ENCODE data around the gene CNTNAP5.

The CNTNAP5 gene

DNA sequence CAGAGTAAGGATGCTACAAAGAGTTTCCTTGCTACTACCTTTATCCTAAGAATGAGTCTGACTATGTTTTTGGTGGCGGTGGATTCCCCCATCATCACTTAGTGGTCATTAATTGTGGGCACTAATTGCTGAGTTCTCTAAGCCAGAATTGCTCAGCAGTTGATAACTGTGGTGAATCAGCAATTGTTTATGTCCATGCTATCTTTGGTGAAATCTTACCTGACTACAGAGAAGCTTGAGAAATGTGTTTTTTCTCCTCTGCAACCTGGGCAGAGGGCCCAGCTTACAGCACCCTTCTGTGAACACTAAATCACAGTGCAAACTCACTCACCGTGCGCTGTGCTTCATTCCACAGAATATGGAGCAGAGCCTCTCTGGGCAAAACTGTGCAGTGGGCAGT is 683.6 kb downstream of the CNTNAP5 start:
- DNase-seq, result no peak

GRCh38 chr2:124713969-124714368 is 688.9 kb downstream of the CNTNAP5 start:
- DNase-seq, result no peak

GRCh38 chr2:124725187-124725586 is 700.1 kb downstream of the CNTNAP5 start:
- no peak for DNase-seq

- no peak for DNase-seq
Observed at GRCh38 chr2:124740636-124741035, 715.5 kb downstream of the CNTNAP5 start.

GRCh38 chr2:124753842-124754241 is 728.8 kb downstream of the CNTNAP5 start:
- DNase-seq, result no peak

DNA sequence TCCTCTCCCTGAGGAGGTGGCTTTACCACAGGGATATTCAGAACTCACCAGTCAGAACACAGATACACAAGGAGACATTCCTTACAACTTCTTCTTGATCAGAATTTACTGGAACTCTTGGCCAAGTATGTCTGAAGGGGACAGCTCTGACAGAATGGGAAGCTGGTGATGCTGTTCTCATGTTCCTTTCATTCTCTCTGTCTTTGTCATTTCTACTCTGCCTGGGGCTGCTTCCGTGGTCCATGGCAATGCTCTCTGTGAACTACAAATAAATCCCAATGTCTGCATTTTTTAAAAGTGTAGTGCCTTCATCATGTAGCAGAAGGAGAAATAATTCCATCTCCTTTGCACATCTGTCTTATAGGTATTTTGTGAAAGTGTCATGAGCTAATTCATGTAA is 730.3 kb downstream of the CNTNAP5 start:
- no peak for DNase-seq

GRCh38 chr2:124756048-124756447 is 731.0 kb downstream of the CNTNAP5 start:
- no peak for DNase-seq

GRCh38 chr2:124762388-124762787 is 737.3 kb downstream of the CNTNAP5 start:
- no peak for DNase-seq

DNA sequence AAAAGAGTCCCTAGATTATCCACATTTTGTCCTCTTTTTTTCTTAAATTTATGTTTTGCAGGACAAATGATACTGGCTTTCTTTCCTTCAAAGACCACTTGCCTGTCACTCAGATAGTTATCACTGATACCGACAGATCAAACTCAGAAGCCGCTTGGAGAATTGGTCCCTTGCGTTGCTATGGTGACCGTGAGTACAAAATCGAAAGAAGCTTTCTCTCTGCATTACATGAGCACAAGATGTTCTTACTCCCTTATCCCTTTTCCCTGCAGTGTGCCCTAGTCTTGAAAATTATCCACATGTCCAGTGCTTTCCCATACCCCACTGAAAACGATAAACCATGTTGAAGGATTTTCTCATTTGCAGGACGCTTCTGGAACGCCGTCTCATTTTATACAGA is 738.5 kb downstream of the CNTNAP5 start:
- DNase-seq, result no peak

GRCh38 chr2:124774781-124775180 is 749.7 kb downstream of the CNTNAP5 start:
- no peak for DNase-seq

- no peak for DNase-seq
Observed at GRCh38 chr2:124776332-124776731, 751.2 kb downstream of the CNTNAP5 start.

DNA sequence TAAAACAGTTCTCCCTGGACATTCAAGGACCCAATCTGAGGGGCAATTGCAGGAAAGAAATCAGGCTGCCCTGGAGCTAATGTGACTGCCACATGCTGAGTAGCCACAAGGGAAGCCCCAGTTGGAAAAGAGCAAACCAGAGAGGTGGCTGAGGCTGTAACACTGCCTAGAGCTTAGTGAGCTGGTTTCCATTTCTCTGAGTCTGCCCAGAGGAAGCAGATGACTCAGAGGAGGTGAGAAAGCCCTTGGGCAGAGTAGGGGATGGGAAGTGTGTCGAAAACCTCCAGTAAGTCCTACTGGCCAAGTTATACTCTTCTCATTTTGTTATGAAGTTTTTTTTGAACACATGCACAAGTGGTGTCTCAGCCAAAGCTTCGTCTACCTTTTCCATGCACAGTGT is 753.0 kb downstream of the CNTNAP5 start:
- DNase-seq, result no peak

GRCh38 chr2:124796647-124797046 is 771.6 kb downstream of the CNTNAP5 start:
- DNase-seq, result no peak

- DNase-seq, result no peak
Observed at GRCh38 chr2:124797049-124797448, 772.0 kb downstream of the CNTNAP5 start.

GRCh38 chr2:124798551-124798950 is 773.5 kb downstream of the CNTNAP5 start:
- DNase-seq, result no peak

- peak; percentile 2 for DNase-seq
Observed at GRCh38 chr2:124804014-124804940, 779.2 kb downstream of the CNTNAP5 start.

GRCh38 chr2:124805060-124805459 is 780.0 kb downstream of the CNTNAP5 start:
- no peak for DNase-seq

- DNase-seq, result no peak
Observed at GRCh38 chr2:124810132-124810531, 785.0 kb downstream of the CNTNAP5 start.

DNA sequence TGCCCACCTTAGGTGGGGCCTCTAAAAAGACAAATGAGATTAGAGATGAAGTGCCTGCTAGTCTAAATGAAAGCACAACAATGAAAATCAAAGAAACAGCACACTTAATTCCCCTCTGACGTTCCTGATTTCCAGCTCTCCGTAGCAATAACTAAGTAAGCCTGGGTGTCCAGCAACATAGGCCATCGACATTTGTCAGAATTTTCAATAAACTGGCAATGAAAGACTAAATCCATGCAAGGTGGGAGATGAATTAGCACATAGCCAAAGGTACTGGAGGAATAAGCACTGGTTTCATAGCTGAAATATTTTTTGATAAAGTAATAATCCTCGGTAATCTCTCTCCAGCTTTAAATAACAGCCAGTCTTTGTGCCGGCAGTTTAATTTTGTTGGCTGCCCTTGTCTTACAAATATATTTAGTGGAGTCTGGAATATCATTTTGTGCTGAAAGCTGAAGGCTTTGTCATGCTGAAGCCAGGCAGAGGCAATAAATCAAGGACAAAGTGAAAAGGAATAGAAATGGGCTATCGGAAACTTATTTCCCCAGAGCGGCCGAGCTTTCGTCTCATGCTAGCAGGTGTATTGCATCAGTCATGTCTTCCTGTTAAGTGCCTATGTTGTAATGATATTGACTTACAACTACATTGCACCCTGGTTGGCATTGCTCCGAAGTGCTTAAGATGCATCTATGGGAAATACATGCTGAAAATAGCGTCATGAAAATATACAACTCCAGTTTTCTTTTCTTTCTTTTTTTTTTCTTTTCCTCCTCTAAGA is 790.1 kb downstream of the CNTNAP5 start:
- DNase-seq, result no peak

DNA sequence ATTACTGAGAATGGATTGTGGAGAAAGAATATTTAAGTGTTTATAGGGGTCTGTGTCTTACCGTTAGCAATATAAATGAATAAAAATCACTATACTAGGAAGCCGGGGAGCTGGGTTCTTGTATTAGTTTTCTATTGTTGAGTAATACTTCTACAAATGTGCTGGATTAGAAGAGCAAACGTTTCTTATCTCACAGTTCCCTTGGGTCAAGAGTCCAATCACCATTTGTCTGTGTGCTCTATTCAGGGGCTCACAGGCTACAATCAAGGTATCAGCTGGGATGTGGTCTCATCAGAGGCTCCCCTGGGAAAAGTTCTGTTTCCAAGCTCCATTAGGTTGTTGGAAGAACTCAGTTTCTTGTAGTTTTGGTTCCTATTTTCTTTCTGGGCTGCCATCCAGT is 790.9 kb downstream of the CNTNAP5 start:
- no peak for DNase-seq

GRCh38 chr2:124822516-124822915 is 797.4 kb downstream of the CNTNAP5 start:
- DNase-seq, result no peak

DNA sequence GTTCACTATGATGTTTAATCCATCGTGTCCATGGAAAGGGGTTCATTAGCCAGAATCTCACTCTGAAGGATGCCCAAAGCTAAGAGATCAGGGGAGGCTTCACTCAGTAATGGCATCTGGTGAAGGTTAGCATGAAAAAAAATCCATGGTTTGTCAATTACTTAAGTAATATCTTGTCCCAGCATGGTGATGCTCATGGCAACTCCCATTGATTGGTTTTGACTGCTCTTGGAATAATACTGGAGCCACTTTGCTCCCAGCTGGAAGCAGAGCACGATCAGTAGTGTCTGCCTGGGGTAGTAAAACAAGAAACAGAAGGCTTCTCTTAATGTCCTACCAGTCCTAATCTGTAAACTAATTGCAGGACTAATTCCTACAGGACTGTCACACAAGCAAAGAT is 799.4 kb downstream of the CNTNAP5 start:
- no peak for DNase-seq

DNA sequence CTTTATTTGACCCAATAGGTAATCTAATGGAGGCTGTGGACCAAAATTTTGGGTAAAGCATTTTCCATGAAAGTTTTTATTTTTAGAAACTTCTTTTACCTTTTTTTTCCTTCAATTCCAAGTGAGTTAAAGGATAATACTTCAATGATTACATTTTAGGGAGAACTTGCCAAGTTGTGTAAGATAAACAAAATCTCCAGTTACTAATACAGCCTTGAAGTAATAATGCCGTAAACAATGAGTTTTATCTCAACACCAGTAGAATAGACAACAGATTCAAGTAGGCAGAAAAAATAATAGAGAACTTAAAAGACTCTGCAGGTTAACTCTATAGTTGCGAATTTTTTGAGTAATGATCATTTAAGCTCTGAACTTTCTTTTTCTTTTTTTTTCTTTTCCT is 807.4 kb downstream of the CNTNAP5 start:
- DNase-seq, result no peak

- no peak for DNase-seq
Observed at GRCh38 chr2:124834331-124834730, 809.2 kb downstream of the CNTNAP5 start.
